DMS114 treated with DMSO at 0.1 percent for 48 hours (cell line): ENCODE data around the gene MICAL1.

ENCODE experiments used
- DNase-seq: peaks from one replicate; lab custom pipeline; 2025; ENCODE audit not compliant: unreplicated experiment; lab: John Stamatoyannopoulos, UW

The MICAL1 gene

GRCh38 chr6:109436041-109436440 lies 19.5 kb downstream of the MICAL1 start:
- DNase-seq: no peak

GRCh38 chr6:109434456-109434855 lies 21.1 kb downstream of the MICAL1 start:
- no peak for DNase-seq

GRCh38 chr6:109429496-109429895 lies 26.1 kb downstream of the MICAL1 start:
- no peak for DNase-seq

GRCh38 chr6:109428889-109429477 lies 26.6 kb downstream of the MICAL1 start:
- DNase-seq: no peak

- DNase-seq: no peak
Measured at GRCh38 chr6:109424946-109425345, 30.6 kb downstream of the MICAL1 start.

GRCh38 chr6:109421184-109421583 lies 34.4 kb downstream of the MICAL1 start:
- no peak for DNase-seq

GRCh38 chr6:109420751-109421150 lies 34.8 kb downstream of the MICAL1 start:
- no peak for DNase-seq

- no peak for DNase-seq
Measured at GRCh38 chr6:109417646-109418045, 37.9 kb downstream of the MICAL1 start.

- DNase-seq: no peak
Measured at GRCh38 chr6:109411034-109411433, 44.5 kb downstream of the MICAL1 start.

- no peak for DNase-seq
Measured at GRCh38 chr6:109406196-109406595, 49.4 kb downstream of the MICAL1 start.

GRCh38 chr6:109397020-109397419 lies 58.6 kb downstream of the MICAL1 start:
- no peak for DNase-seq

GRCh38 chr6:109396046-109396718 lies 59.4 kb downstream of the MICAL1 start:
- no peak for DNase-seq
